HG03097 (cell line): ENCODE results near the gene GNAQ.

Experiments
- ATAC-seq: cut with Tn5 transposase; IDR thresholded peaks from one replicate; pipeline ENCODE4 v1.9.1; 2021; ENCODE audit not compliant: unreplicated experiment, low FRiP score

GNAQ gene

GRCh38 chr9:77912895-77913693 is 118.5 kb downstream of the GNAQ start:
- ATAC-seq: no peak

GRCh38 chr9:77911928-77912327 is 119.7 kb downstream of the GNAQ start:
- no peak for ATAC-seq

GRCh38 chr9:77910194-77910621 is 121.4 kb downstream of the GNAQ start:
- ATAC-seq: no peak

GRCh38 chr9:77909306-77909705 is 122.3 kb downstream of the GNAQ start:
- ATAC-seq: no peak

- ATAC-seq: no peak
Observed at GRCh38 chr9:77908293-77908692, 123.3 kb downstream of the GNAQ start.

- ATAC-seq: no peak
Observed at GRCh38 chr9:77907585-77907984, 124.0 kb downstream of the GNAQ start.

- no peak for ATAC-seq
Observed at GRCh38 chr9:77906991-77907390, 124.6 kb downstream of the GNAQ start.

GRCh38 chr9:77903666-77904285 is 127.8 kb downstream of the GNAQ start:
- ATAC-seq: no peak

- ATAC-seq: no peak
Observed at GRCh38 chr9:77901771-77902170, 129.8 kb downstream of the GNAQ start.

GRCh38 chr9:77901018-77901417 is 130.6 kb downstream of the GNAQ start:
- no peak for ATAC-seq

- ATAC-seq: no peak
Observed at GRCh38 chr9:77899679-77900354, 131.8 kb downstream of the GNAQ start.

- no peak for ATAC-seq
Observed at GRCh38 chr9:77898864-77899263, 132.7 kb downstream of the GNAQ start.

- ATAC-seq: no peak
Observed at GRCh38 chr9:77896938-77897667, 134.5 kb downstream of the GNAQ start.

GRCh38 chr9:77896269-77896937 is 135.2 kb downstream of the GNAQ start:
- no peak for ATAC-seq

- no peak for ATAC-seq
Observed at GRCh38 chr9:77893706-77894105, 137.9 kb downstream of the GNAQ start.

GRCh38 chr9:77892955-77893514 is 138.6 kb downstream of the GNAQ start:
- ATAC-seq: no peak

GRCh38 chr9:77892171-77892570 is 139.4 kb downstream of the GNAQ start:
- ATAC-seq: no peak

GRCh38 chr9:77891128-77891800 is 140.3 kb downstream of the GNAQ start:
- no peak for ATAC-seq

GRCh38 chr9:77887662-77888061 is 143.9 kb downstream of the GNAQ start:
- no peak for ATAC-seq
